Measurements from ENCODE around the gene PARL.

- no peak for TF ChIP-seq CTCF (IDR thresholded peaks at IDR 0.05)
- no peak for TF ChIP-seq POLR2A (IDR thresholded peaks at IDR 0.05)
These were observed 71.8 kb downstream of the PARL start for GRCh38 chr3:183812761-183813445.
